HCT116 (cell line): Measurements from ENCODE around the gene ZNF784. TPM values are rescaled to one million over a fixed set of nuclear protein-coding genes. Genes with fewer than 3 reads are reported as not detected.

Source experiments
- ATAC-seq: fragments of 200-7000 bp; cut with Tn5 transposase; 2 replicates; pipeline ENCODE4 v1.9.1; 2020; ENCODE audit warnings: mild to moderate bottlenecking, moderate library complexity
- BruUV-seq: library from RNA; stranded (reverse); fragments of 400-500 nt; replicated peaks from 2 replicates; lab custom pipeline; 2021; lab: Mats Ljungman, UMichigan
- CTCF ChIA-PET: fragments of 300-600 bp; sonication (Branson Sonifier 250); formaldehyde crosslinking; loops from one replicate; lab custom pipeline; 2021; ENCODE audit warnings: antibody characterized with exemption; lab: Charles Lee
- POLR2A ChIA-PET: fragments of 300-600, 350-600 bp; sonication (Branson Sonifier 250); formaldehyde crosslinking; loops from one replicate; lab custom pipeline; 2021; ENCODE audit warnings: antibody characterized with exemption; lab: Charles Lee
- RAD21 ChIA-PET, 2 experiments: fragments of 300-600 bp; sonication (Branson Sonifier 250); formaldehyde crosslinking; loops; one replicate each; lab custom pipeline; 2023; ENCODE audit warnings: low total read pairs in 2 of 2; ENCODE audit not compliant: uncharacterized antibody in 2 of 2, unreplicated experiment in 2 of 2, low non-redundant PET in 1 of 2; lab: Charles Lee
- DNase-seq: peaks from one replicate; pipeline ENCODE4 v3.0.0-alpha.2; 2010; ENCODE audit warnings: low read depth, low spot score
- H2AFZ ChIP-seq: fragments of 200-600 bp; shearing (Covaris generic), sonication (generic); 2 replicates; pipeline ENCODE4 v1.6.1; 2017; ENCODE audit warnings: low read depth, mixed run types, mixed read lengths, antibody characterized with exemption, low read length; ENCODE audit not compliant: poor library complexity, severe bottlenecking
- H3K27ac ChIP-seq: 2 replicates; pipeline ENCODE4 v1.5.1; 2012; ENCODE audit warnings: low read depth, low read length
- H3K27me3 ChIP-seq: fragments of 200-600 bp; sonication (generic); 2 replicates; pipeline ENCODE4 v1.6.1; 2016; ENCODE audit warnings: mixed run types, low read length, mixed read lengths; ENCODE audit not compliant: insufficient read depth
- H3K36me3 ChIP-seq, 2 experiments: fragments of 200-500 bp in 1 of 2; fragments of 200-600 bp in 1 of 2; sonication (Bioruptor generic) in 1 of 2; sonication (generic) in 1 of 2; 2 replicates each; pipeline versions ENCODE4 v1.5.1 to v1.6.1; 2014 to 2016; ENCODE audit warnings: low read length in 2 of 2, inconsistent platforms in 1 of 2, mixed read lengths in 1 of 2, mixed run types in 1 of 2; ENCODE audit not compliant: insufficient read depth in 2 of 2, control insufficient read depth in 1 of 2
- H3K4me1 ChIP-seq, 2 experiments: fragments of 200-600 bp in 1 of 2; sonication (generic) in 1 of 2; 2 replicates each; pipeline versions ENCODE4 v1.5.1 to v1.6.1; 2012 to 2017; ENCODE audit warnings: low read length in 2 of 2, inconsistent platforms in 1 of 2, mild to moderate bottlenecking in 1 of 2, mixed read lengths in 1 of 2, mixed run types in 1 of 2, moderate library complexity in 1 of 2; ENCODE audit not compliant: insufficient read depth in 2 of 2, control insufficient read depth in 1 of 2
- H3K4me2 ChIP-seq: fragments of 200-600 bp; sonication (generic); 2 replicates; pipeline ENCODE4 v1.6.1; 2017; ENCODE audit warnings: mixed run types, low read length, mixed read lengths
- H3K4me3 ChIP-seq, 2 experiments: fragments of 200-600 bp in 1 of 2; sonication (generic) in 1 of 2; replicated peaks in 1 of 2; 2 replicates each; pipeline ENCODE4 v1.5.1; 2011 to 2016; ENCODE audit warnings: low read length in 2 of 2, control low read depth in 1 of 2, low read depth in 1 of 2, mild to moderate bottlenecking in 1 of 2, mixed read lengths in 1 of 2, mixed run types in 1 of 2
- H3K79me2 ChIP-seq: fragments of 200-600 bp; sonication (generic); 2 replicates; pipeline ENCODE4 v1.6.1; 2017; ENCODE audit warnings: mild to moderate bottlenecking, mixed run types, low read length, moderate library complexity, mixed read lengths; ENCODE audit not compliant: insufficient read depth
- H3K9ac ChIP-seq: fragments of 200-600 bp; sonication (generic); 2 replicates; pipeline ENCODE4 v1.6.1; 2016; ENCODE audit warnings: low read length, mixed read lengths
- H3K9me2 ChIP-seq: fragments of 200-600 bp; sonication (generic), shearing (Covaris generic); 2 replicates; pipeline ENCODE4 v1.6.1; 2017; ENCODE audit warnings: mixed run types, mild to moderate bottlenecking, moderate library complexity; ENCODE audit not compliant: insufficient read depth
- H3K9me3 ChIP-seq, 2 experiments: fragments of 200-500 bp in 1 of 2; fragments of 200-600 bp in 1 of 2; sonication (Bioruptor generic) in 1 of 2; sonication (generic) in 1 of 2; 2 replicates each; pipeline ENCODE4 v1.6.1; 2014 to 2017; ENCODE audit warnings: low read length in 2 of 2, mixed read lengths in 2 of 2, inconsistent platforms in 1 of 2, low read depth in 1 of 2, mild to moderate bottlenecking in 1 of 2, mixed run types in 1 of 2, moderate library complexity in 1 of 2; ENCODE audit not compliant: control insufficient read depth in 1 of 2, insufficient read depth in 1 of 2
- H4K20me1 ChIP-seq: fragments of 200-600 bp; sonication (generic), shearing (Covaris generic); 2 replicates; pipeline ENCODE4 v1.6.1; 2017; ENCODE audit warnings: mixed run types, mild to moderate bottlenecking, moderate library complexity; ENCODE audit not compliant: insufficient read depth
- CBX3 ChIP-seq: IDR thresholded peaks from 2 replicates; pipeline ENCODE4 v1.6.1; 2012; ENCODE audit warnings: low read depth
- CEBPB ChIP-seq: IDR thresholded peaks from 2 replicates; pipeline ENCODE4 v1.6.1; 2012; ENCODE audit warnings: low read depth
- ELF1 ChIP-seq: IDR thresholded peaks from 2 replicates; pipeline ENCODE4 v1.6.1; 2012; ENCODE audit warnings: low read depth, borderline replicate concordance
- EZH2phosphoT487 ChIP-seq: fragments of 200-600 bp; IDR thresholded peaks from 2 replicates; pipeline ENCODE4 v1.6.1; 2018; ENCODE audit warnings: antibody characterized with exemption, borderline replicate concordance
- FOSL1 ChIP-seq: IDR thresholded peaks from 2 replicates; pipeline ENCODE4 v1.6.1; 2012; ENCODE audit warnings: low read depth
- POLR2AphosphoS5 ChIP-seq: IDR thresholded peaks from 2 replicates; pipeline ENCODE4 v1.6.1; 2011; ENCODE audit warnings: mild to moderate bottlenecking, low read depth, low read length, moderate library complexity
- RAD21 ChIP-seq: IDR thresholded peaks from 2 replicates; pipeline ENCODE4 v1.6.1; 2012; ENCODE audit warnings: low read depth, mild to moderate bottlenecking
- SP1 ChIP-seq: IDR thresholded peaks from 2 replicates; pipeline ENCODE4 v1.6.1; 2012; ENCODE audit warnings: low read depth
- TCF7L2 ChIP-seq: IDR thresholded peaks from 2 replicates; pipeline ENCODE4 v1.7.0; 2011; ENCODE audit warnings: borderline replicate concordance, inconsistent platforms; ENCODE audit not compliant: insufficient read depth, insufficient read length; ENCODE audit errors: extremely low read depth
- ZFX ChIP-seq: fragments of 450-650 bp; IDR thresholded peaks from 2 replicates; pipeline ENCODE4 v1.6.1; 2017
- ZNF274 ChIP-seq: fragments of 200-500 bp; sonication (Bioruptor generic); IDR thresholded peaks from 2 replicates; pipeline ENCODE4 v1.6.1; 2014; ENCODE audit warnings: mild to moderate bottlenecking, low read depth, low read length, inconsistent platforms
- intact Hi-C: fragments of 100-400 bp; cut with micrococcal nuclease; formaldehyde crosslinking; loops from 2 replicates; pipeline ENCODE4 v1.10.0; 2022
- total RNA-seq: library from RNA; stranded (reverse); gene quantifications from one replicate; pipeline ENCODE4 v1.2.1, GENCODE V29; 2021; ENCODE audit not compliant: unreplicated experiment

Gene ZNF784
- total RNA-seq, 1 experiment from 2014 or later, result 5.3 TPM

DNA sequence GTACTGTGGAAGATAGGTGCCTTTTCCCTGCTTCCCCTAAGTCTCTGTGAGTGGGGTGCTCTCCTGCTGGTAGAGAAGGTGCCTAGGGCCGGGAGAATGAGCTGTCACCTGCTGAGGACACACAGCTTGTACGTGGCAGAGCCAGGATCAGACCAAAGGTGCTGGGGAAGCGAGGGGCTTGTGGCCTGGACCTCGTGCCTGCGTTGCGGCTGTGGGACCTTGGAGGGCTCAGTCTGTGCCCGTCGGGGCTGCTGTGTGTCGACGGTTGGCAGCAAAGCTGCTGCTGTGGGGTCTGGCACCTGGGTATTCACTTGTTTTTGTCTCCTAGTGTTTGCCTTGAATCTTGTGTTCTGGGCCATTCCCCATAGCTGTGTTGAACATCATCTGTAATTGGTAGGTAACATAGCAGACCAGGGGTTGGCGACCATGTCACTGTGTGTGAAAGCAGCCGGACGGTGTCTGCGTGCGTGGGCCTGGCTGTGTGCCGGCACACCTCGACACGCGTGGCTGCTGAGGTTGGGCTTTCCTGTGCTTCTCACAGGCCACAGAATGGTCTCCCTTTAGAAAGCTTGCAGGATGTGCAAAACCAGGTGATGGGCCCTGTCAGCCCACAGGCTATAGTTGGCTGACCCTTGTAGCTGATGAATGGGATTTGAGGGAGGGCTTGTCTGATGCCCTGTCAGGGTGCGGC, 39.6 kb upstream of the ZNF784 start:
- Histone ChIP-seq H3K9me2 (no peaks in the 10 kb centered on the region), H3K4me1 (peaks cover 5 to 25% of the 10 kb centered on the region in 2 experiments; a peak in 3 of 4 replicates), H3K9ac (no peak overlapping the region), H2AFZ (no peak overlapping the region), H3K27ac (no peak overlapping the region), H3K9me3 (no peaks in the 10 kb centered on the region), H3K4me3 (no peak overlapping the region), H3K4me2 (no peak overlapping the region), H4K20me1 (peaks cover 6% of the 10 kb centered on the region; the same call in 1 of the 2 replicates), H3K36me3 (peaks cover 65 to 79% of the 10 kb centered on the region in 2 experiments), H3K79me2 (peaks cover 99% of the 10 kb centered on the region), H3K27me3 (no peaks in the 10 kb centered on the region)
- ChIA-PET POLR2A (no interaction called here), CTCF (interaction anchor here (1.4 kb wide), 1 partner anchor 8 kb away, joined by 3 read pairs; no protein-coding TSS in a partner anchor), RAD21 (no interaction called here)
- ATAC-seq, result no peak
- no peak for TF ChIP-seq CBX3
- TF ChIP-seq ZNF274, result no peak
- no peak for TF ChIP-seq ELF1
- no peak for TF ChIP-seq FOSL1
- no peak for TF ChIP-seq POLR2AphosphoS5
- TF ChIP-seq EZH2phosphoT487, result no peak
- no peak for TF ChIP-seq CEBPB
- no peak for TF ChIP-seq ZFX
- TF ChIP-seq SP1, result no peak
- no TSS peak for BruUV-seq
- intact Hi-C loops, result no loop called here
- DNase-seq, result no peak

- Histone ChIP-seq H3K4me3 (no peak overlapping the region), H3K4me2 (no peak overlapping the region), H3K9ac (no peak overlapping the region), H3K27ac (no peak overlapping the region), H3K9me3 (no peaks in the 10 kb centered on the region), H3K79me2 (peaks cover 99% of the 10 kb centered on the region), H3K27me3 (no peaks in the 10 kb centered on the region), H3K4me1 (peaks cover 9 to 21% of the 10 kb centered on the region in 2 experiments; a peak in 3 of 4 replicates), H4K20me1 (peaks cover 6% of the 10 kb centered on the region; the same call in 1 of the 2 replicates), H3K9me2 (no peaks in the 10 kb centered on the region), H2AFZ (no peak overlapping the region), H3K36me3 (peaks cover 55 to 68% of the 10 kb centered on the region in 2 experiments)
- ATAC-seq, result peak; percentile 22; the same call in 1 of the 2 replicates
- CTCF ChIA-PET, result no interaction called here
- no TSS peak for BruUV-seq
- POLR2A ChIA-PET, result no interaction called here
- no peak for DNase-seq
- TF ChIP-seq ZNF274 (no peak), RAD21 (no peak), TCF7L2 (no peak), FOSL1 (no peak)
- RAD21 ChIA-PET, result no interaction called here
- intact Hi-C loops, result no loop called here
Measured at GRCh38 chr19:55661826-55662225, 37.5 kb upstream of the ZNF784 start.
